Kidney (tissue), 14 donors: ENCODE measurements around the gene GMPR. TPM values are rescaled to one million over a fixed set of nuclear protein-coding genes. Genes with fewer than 3 reads are reported as not detected.

Experiments
- DNase-seq, 5 donors: peaks; one replicate each; pipeline ENCODE4 v3.0.0-alpha.2; 2013 to 2020
- FAIRE-seq: peaks from 2 replicates; lab custom pipeline; 2012; peaks lifted over from hg19 to GRCh38; lab: Jason Lieb, UNC
- H3K27ac ChIP-seq, 2 donors: one replicate each; pipeline ENCODE4 v1.7.0; 2013; ENCODE audit warnings: low read depth in 2 of 2, low read length in 2 of 2, inconsistent platforms in 1 of 2
- H3K27me3 ChIP-seq: one replicate; pipeline ENCODE4 v1.7.1; 2013; ENCODE audit warnings: low read length, inconsistent platforms; ENCODE audit not compliant: control insufficient read depth, insufficient read depth
- H3K36me3 ChIP-seq, 3 donors: one replicate each; pipeline versions ENCODE4 v1.7.0 to v1.7.1; 2013; ENCODE audit warnings: low read length in 3 of 3, control low read depth in 1 of 3, inconsistent platforms in 1 of 3; ENCODE audit not compliant: insufficient read depth in 3 of 3, control insufficient read depth in 2 of 3
- H3K4me1 ChIP-seq, 3 donors: one replicate each; pipeline versions ENCODE4 v1.7.0 to v1.7.1; 2013; ENCODE audit warnings: low read length in 3 of 3, inconsistent platforms in 1 of 3, low read depth in 1 of 3; ENCODE audit not compliant: control insufficient read depth in 2 of 3, insufficient read depth in 2 of 3
- H3K4me3 ChIP-seq, 3 donors: one replicate each; pipeline versions ENCODE4 v1.7.0 to v1.8.1; 2013; ENCODE audit warnings: low read length in 3 of 3, control low read depth in 1 of 3, inconsistent platforms in 1 of 3
- H3K9ac ChIP-seq, 3 donors: one replicate each; pipeline versions ENCODE4 v1.7.0 to v1.7.1; 2013; ENCODE audit warnings: low read length in 3 of 3, control low read depth in 1 of 3, inconsistent platforms in 1 of 3
- H3K9me3 ChIP-seq, 3 donors: one replicate each; pipeline versions ENCODE4 v1.7.0 to v1.7.1; 2013; ENCODE audit warnings: low read length in 3 of 3, control low read depth in 1 of 3, inconsistent platforms in 1 of 3; ENCODE audit not compliant: control insufficient read depth in 2 of 3, insufficient read depth in 1 of 3
- intact Hi-C: fragments of 100-400 bp; cut with DNase I; formaldehyde crosslinking; loops from one replicate; pipeline ENCODE4 v1.11.1; 2022
- polyA plus RNA-seq: library from polyadenylated mRNA; stranded (reverse); fragments of 350-450 nt; fragmentation: Illumina TruSeq; extraction: RNeasy Lipid Tissue Mini Kit (QIAGEN cat#74804); gene quantifications from one replicate; pipeline ENCODE4 v1.2.3, GENCODE V29; 2014; ENCODE audit warnings: low read depth, low replicate concordance; ENCODE audit not compliant: insufficient read depth
- total RNA-seq: library from RNA; stranded (reverse); fragmentation: NEBNext Ultra II Directional; extraction: Animal tissue kit (Norgen Biotek cat#: 25700); gene quantifications from one replicate; pipeline ENCODE4 v1.2.1, GENCODE V29; 2021
- TF ChIP-seq, protein P1 (sequence below): IDR thresholded peaks from 3 replicates; pipeline ENCODE4 v1.5.1; 2012; ENCODE audit warnings: mild to moderate bottlenecking, moderate library complexity, borderline replicate concordance; ENCODE audit not compliant: insufficient read depth; ENCODE audit errors: extremely low read depth
- donor health status: control.
- donor health status: control.
- donor health status: control.
- donor health status: control.
- donor health status: control.
- donor health status: DM: yes; HTN: yes; CAD: no.
- donor health status: Normal renal cell carcinoma (clear cell type).

The GMPR gene
- total and polyA plus RNA-seq, 2 donors from 2014 or later: 51.4 to 54.5 TPM

GRCh38 chr6:16249971-16250370, 11.6 kb downstream of the GMPR start:
- no peak for FAIRE-seq
- H3K4me1 ChIP-seq: no peaks in the 10 kb centered on the region
- TF ChIP-seq, protein P1, sequence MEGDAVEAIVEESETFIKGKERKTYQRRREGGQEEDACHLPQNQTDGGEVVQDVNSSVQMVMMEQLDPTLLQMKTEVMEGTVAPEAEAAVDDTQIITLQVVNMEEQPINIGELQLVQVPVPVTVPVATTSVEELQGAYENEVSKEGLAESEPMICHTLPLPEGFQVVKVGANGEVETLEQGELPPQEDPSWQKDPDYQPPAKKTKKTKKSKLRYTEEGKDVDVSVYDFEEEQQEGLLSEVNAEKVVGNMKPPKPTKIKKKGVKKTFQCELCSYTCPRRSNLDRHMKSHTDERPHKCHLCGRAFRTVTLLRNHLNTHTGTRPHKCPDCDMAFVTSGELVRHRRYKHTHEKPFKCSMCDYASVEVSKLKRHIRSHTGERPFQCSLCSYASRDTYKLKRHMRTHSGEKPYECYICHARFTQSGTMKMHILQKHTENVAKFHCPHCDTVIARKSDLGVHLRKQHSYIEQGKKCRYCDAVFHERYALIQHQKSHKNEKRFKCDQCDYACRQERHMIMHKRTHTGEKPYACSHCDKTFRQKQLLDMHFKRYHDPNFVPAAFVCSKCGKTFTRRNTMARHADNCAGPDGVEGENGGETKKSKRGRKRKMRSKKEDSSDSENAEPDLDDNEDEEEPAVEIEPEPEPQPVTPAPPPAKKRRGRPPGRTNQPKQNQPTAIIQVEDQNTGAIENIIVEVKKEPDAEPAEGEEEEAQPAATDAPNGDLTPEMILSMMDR: no peak
- no peak overlapping the region for H3K4me3 ChIP-seq
- DNase-seq: no peak
- no peaks in the 10 kb centered on the region for H3K9me3 ChIP-seq
- H3K27me3 ChIP-seq: no peaks in the 10 kb centered on the region
- no peaks in the 10 kb centered on the region for H3K36me3 ChIP-seq
- intact Hi-C loops: no loop called here
- H3K27ac ChIP-seq: no peak overlapping the region
- no peak overlapping the region for H3K9ac ChIP-seq

DNA sequence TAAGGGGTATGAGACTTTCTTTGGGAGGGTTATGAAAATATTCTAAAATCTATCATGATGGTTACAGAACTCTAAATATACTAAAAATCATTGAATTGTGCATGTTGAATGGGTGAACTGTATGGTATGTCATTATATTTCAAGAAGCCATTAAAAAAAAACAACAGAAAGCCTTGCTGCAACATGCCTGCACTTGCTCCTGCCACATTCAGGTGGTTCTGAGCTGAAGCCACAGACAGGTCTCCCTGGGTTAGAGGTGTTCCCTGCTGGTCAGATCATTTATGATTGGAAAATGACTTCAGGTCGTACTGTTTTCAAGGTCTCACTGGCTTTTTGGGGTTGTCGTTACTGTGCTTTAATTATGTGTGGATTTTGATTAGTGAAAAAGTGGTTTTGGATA, 13.3 kb downstream of the GMPR start:
- FAIRE-seq: no peak
- no peak overlapping the region for H3K9ac ChIP-seq
- H3K27me3 ChIP-seq: no peaks in the 10 kb centered on the region
- no peak overlapping the region for H3K4me3 ChIP-seq
- H3K27ac ChIP-seq: no peak overlapping the region
- intact Hi-C loops: no loop called here
- no peaks in the 10 kb centered on the region for H3K36me3 ChIP-seq
- no peaks in the 10 kb centered on the region for H3K4me1 ChIP-seq
- H3K9me3 ChIP-seq: no peaks in the 10 kb centered on the region
- TF ChIP-seq, protein P1: no peak
- DNase-seq: no peak

- Histone ChIP-seq H3K27me3 (no peaks in the 10 kb centered on the region), H3K36me3 (no peaks in the 10 kb centered on the region), H3K27ac (no peak overlapping the region), H3K4me1 (no peaks in the 10 kb centered on the region), H3K9me3 (no peaks in the 10 kb centered on the region), H3K9ac (no peak overlapping the region), H3K4me3 (no peak overlapping the region)
- intact Hi-C loops: no loop called here
- TF ChIP-seq, protein P1: no peak
- no peak for FAIRE-seq
- DNase-seq: no peak
Measured at GRCh38 chr6:16252686-16253299, 14.4 kb downstream of the GMPR start.
